Epithelial cell of proximal tubule (primary cell): ENCODE data around the gene ZFYVE28. TPM values are rescaled to one million over a fixed set of nuclear protein-coding genes. Genes with fewer than 3 reads are reported as not detected.

ENCODE experiments used
- DNase-seq: peaks from one replicate; pipeline ENCODE4 v3.0.0-alpha.2; 2011; ENCODE audit warnings: low read depth
- H3K4me3 ChIP-seq: 2 replicates; pipeline ENCODE4 v1.5.1; 2011; ENCODE audit warnings: low read depth, mild to moderate bottlenecking, low read length
- CTCF ChIP-seq: conservative IDR thresholded peaks from 2 replicates; pipeline ENCODE4 v1.5.1; 2012; ENCODE audit warnings: low read depth, mild to moderate bottlenecking, low read length
- total RNA-seq: library from RNA; depleted of rRNA; stranded (reverse); fragments of >200 nt; gene quantifications from 2 replicates; pipeline ENCODE4 v1.2.3, GENCODE V29; 2015

The ZFYVE28 gene
- total RNA-seq, 1 donor from 2014 or later, result 0.58 TPM

- no peak overlapping the region for H3K4me3 ChIP-seq
- no peak for DNase-seq
- TF ChIP-seq CTCF, result no peak
Measured at GRCh38 chr4:2318885-2319284, 99.6 kb downstream of the ZFYVE28 start.

GRCh38 chr4:2318476-2318875 lies 100.0 kb downstream of the ZFYVE28 start:
- no peak for DNase-seq
- no peak for TF ChIP-seq CTCF
- no peak overlapping the region for H3K4me3 ChIP-seq

DNA sequence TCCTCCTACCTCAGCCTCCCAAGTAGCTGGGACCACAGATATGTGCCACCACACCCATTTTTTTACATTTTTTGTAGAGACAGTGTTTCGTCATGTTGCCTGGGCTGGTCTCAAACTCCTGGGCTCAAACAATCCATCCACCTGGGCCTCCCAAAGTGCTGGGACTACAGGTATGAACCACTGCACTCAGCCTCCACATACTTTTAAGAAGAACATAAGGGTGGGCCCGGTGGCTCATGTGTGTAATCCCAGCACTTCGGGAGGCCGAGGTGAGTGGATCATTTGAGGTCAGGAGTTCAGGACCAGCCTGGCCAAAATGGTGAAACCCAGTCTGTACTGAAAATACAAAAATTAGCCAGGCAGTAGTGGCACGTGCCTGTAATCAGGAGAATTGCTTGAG lies 105.1 kb downstream of the ZFYVE28 start:
- no peak for DNase-seq
- TF ChIP-seq CTCF, result no peak

DNA sequence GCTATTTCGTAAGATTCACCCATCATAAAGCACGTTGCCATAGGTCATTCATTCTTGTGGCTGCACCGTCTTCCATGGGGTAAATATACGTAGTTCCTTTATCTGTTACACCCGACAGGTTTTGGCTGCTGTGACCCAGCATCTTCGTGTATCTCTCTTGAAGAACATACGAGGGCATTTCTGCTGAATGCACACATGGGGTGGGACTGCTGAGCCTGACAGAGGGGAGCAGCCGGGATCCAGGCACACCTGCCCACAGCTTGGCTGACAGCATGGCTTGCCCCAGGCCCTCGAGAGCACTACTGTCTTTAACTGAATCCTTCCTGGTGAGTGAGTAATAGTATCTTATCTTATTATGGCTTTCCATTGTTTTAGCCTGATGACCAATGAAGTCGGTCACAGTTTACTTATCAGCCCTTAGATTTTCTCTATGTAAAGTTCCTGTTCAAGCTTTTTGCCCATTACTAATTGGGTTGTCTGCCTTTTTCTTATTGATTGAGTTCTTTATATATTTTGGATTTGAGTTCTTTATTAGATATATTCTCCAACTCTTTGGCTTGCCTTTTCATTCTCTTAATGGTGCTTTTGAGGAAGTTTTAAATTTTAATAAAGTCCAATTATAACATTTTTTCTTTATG lies 111.6 kb downstream of the ZFYVE28 start:
- no peak for DNase-seq
- TF ChIP-seq CTCF, result no peak
- no peak overlapping the region for H3K4me3 ChIP-seq

More for the DNA sequence above, 105.1 kb downstream of the ZFYVE28 start:
- no peak overlapping the region for H3K4me3 ChIP-seq

DNA sequence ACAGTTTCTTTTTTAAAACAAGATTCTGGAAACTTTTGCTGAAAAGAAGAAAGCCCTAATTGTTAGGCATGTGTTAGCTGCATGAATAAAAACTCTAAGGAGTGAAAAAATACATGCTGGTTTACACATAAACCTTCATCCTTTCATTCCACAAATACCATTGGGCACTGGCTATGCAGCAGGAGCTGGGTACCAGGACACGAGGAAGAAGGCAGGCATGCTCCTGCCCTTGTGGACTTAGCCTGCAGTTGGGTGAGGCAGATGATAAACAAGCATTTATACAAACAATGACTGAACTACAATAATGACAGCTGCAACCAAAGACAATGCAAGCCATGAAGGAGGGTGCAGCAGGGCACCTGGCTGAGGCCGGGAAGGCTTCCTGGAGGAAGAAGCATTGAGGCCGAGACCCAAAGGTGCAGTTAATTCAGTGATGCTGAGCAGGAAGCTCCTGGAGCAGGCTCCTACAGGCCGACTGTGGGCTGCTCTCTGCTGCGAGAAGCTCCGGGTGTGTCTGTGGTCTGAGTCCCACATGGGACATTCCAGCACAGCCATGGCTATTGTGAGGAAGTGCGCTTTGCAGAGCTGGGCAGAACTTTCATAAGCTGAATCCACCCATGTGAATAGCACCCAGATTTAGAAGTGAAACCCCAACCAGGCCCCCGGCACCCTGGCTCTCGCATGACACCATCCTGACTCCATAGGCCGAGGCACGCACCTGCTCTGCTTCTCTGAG lies 112.5 kb downstream of the ZFYVE28 start:
- H3K4me3 ChIP-seq, result no peak overlapping the region
- no peak for TF ChIP-seq CTCF
- no peak for DNase-seq

GRCh38 chr4:2304877-2305561 lies 113.4 kb downstream of the ZFYVE28 start:
- TF ChIP-seq CTCF, result no peak
- no peak for DNase-seq
- H3K4me3 ChIP-seq, result no peak overlapping the region
